DND-41 (cell line): ENCODE results near the gene DEPP1.

ENCODE experiments used
- CTCF ChIP-seq: IDR thresholded peaks from 2 replicates; pipeline ENCODE4 v1.5.1; 2012; ENCODE audit warnings: borderline replicate concordance, low read length, moderate library complexity, mild to moderate bottlenecking; ENCODE audit not compliant: poor library complexity, severe bottlenecking; ENCODE audit errors: extremely low read depth
- EZH2 ChIP-seq: IDR thresholded peaks from 3 replicates; pipeline ENCODE4 v1.6.1; 2012; ENCODE audit warnings: borderline replicate concordance, low read depth, mild to moderate bottlenecking, moderate library complexity, low read length, inconsistent platforms; ENCODE audit not compliant: severe bottlenecking

GRCh38 chr10:44992070-44992731 lies 13.6 kb upstream of the DEPP1 start:
- TF ChIP-seq EZH2, result no peak
- TF ChIP-seq CTCF, result no peak
